Measurements from ENCODE around the gene ADAMTSL4.

ADAMTSL4 gene

DNA sequence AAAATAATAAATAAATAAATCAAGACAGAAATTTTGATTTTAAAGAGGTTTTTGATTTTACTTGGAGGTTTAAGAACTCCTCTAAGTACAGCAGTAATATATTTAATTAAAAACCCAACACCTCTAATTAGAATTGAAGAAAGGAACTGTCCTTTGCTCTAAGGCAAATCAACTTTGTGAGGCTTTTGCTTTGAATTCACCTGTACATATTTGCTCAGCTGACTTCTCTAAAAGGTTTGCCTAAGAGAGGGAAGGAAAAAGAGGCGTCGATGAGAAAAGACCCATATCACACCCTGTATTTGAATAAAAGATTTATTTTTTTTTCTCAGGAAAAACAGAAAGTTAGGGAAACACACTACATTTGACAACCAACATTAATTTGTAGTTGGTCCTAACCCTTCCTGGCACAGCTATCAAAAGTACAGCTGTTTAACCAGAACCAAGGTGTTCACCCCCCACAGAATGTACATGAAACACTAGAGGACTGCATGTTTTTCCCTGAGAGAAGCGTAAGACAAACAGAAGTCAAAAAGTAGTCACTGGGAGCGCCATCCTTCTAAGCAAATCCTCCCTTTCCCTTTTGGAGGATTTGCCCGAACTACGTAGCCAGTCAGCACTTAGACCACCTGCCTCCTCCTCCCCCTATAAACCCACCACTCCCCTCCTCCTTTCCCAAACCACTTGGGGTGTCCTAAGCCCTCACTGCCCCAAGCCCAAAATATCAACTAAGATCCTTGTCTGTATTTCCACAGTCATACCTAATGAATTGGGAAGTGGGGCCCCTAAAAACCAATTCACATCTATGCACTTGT lies 25.3 kb downstream of the ADAMTSL4 start:
- Histone ChIP-seq H3K4me3 (ENCODE audit: low read length) (no peak overlapping the region), H3K9ac (ENCODE audit: low read length) (no peak overlapping the region)

DNA sequence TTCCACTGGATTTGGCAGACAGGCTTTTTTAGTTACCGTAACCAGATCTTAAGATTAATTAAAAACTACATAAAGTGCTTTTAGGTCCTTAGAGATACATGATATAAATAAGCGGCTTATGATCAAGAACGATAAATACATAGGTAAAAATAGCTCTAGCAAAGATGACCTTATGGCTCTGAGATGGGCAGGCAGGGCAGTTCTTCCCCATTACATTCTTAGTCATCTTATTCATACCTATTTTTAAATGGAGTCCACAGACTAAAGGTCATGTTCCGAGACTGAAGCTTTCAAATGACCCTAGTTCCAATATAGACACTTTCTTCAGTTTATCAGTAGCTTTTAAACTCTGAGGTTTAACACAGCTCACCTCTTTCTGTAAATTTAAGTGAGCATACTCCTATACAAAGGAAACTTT lies 25.9 kb downstream of the ADAMTSL4 start:
- Histone ChIP-seq H3F3A (ENCODE audit: insufficient read depth, low read length) (peaks cover 84% of the 10 kb centered on the region), H3K79me2 (ENCODE audit: low read length) (peaks cover 94% of the 10 kb centered on the region), H3K4me2 (ENCODE audit: low read depth, low read length) (peak overlapping the region; percentile 72), H3K27ac (ENCODE audit: low read length) (peak overlapping the region; percentile 86; the same call in 1 of the 2 replicates), H3K4me1 (ENCODE audit: low read length) (peaks cover 46% of the 10 kb centered on the region), H3K27me3 (replicated peaks; ENCODE audit: insufficient read depth, low read length) (no peaks in the 10 kb centered on the region), H3K9me3 (replicated peaks; ENCODE audit: insufficient read depth, low read length) (no peaks in the 10 kb centered on the region), H2AFZ (ENCODE audit: low read length) (no peak overlapping the region), H3K9me2 (replicated peaks; ENCODE audit: insufficient read depth, low read length) (no peaks in the 10 kb centered on the region), H3K9ac (ENCODE audit: low read length) (peak overlapping the region; percentile 98), H4K20me1 (ENCODE audit: insufficient read depth, low read length) (peaks cover 38% of the 10 kb centered on the region), H3K36me3 (replicated peaks; ENCODE audit: insufficient read depth, low read length) (peaks cover 40% of the 10 kb centered on the region; the same call in 1 of the 2 replicates), H3K4me3 (ENCODE audit: low read length) (peak overlapping the region; percentile 84)
- DNase-seq, result no peak
- TF ChIP-seq EZH2phosphoT487 (IDR thresholded peaks at IDR 0.05; ENCODE audit: low read length), result no peak
- TF ChIP-seq EZH2 (optimal IDR thresholded peaks at IDR 0.05; ENCODE audit: low read depth, low read length), result no peak
- TF ChIP-seq, protein P1, sequence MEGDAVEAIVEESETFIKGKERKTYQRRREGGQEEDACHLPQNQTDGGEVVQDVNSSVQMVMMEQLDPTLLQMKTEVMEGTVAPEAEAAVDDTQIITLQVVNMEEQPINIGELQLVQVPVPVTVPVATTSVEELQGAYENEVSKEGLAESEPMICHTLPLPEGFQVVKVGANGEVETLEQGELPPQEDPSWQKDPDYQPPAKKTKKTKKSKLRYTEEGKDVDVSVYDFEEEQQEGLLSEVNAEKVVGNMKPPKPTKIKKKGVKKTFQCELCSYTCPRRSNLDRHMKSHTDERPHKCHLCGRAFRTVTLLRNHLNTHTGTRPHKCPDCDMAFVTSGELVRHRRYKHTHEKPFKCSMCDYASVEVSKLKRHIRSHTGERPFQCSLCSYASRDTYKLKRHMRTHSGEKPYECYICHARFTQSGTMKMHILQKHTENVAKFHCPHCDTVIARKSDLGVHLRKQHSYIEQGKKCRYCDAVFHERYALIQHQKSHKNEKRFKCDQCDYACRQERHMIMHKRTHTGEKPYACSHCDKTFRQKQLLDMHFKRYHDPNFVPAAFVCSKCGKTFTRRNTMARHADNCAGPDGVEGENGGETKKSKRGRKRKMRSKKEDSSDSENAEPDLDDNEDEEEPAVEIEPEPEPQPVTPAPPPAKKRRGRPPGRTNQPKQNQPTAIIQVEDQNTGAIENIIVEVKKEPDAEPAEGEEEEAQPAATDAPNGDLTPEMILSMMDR (IDR thresholded peaks at IDR 0.05; ENCODE audit: low read length), result no peak

More for the DNA sequence above, 25.3 kb downstream of the ADAMTSL4 start:
- peaks cover 40% of the 10 kb centered on the region; the same call in 1 of the 2 replicates for H3K36me3 ChIP-seq (replicated peaks; ENCODE audit: insufficient read depth, low read length)
- no peaks in the 10 kb centered on the region for H3K27me3 ChIP-seq (replicated peaks; ENCODE audit: insufficient read depth, low read length)
- H3K27ac ChIP-seq (ENCODE audit: low read length), result peak overlapping the region; percentile 86; the same call in 1 of the 2 replicates
- peaks cover 90% of the 10 kb centered on the region for H3F3A ChIP-seq (ENCODE audit: insufficient read depth, low read length)
- no peaks in the 10 kb centered on the region for H3K9me3 ChIP-seq (replicated peaks; ENCODE audit: insufficient read depth, low read length)
- H3K4me2 ChIP-seq (ENCODE audit: low read depth, low read length), result peak overlapping the region; percentile 72
- H3K9me2 ChIP-seq (replicated peaks; ENCODE audit: insufficient read depth, low read length), result no peaks in the 10 kb centered on the region
- peaks cover 50% of the 10 kb centered on the region for H3K4me1 ChIP-seq (ENCODE audit: low read length)
- peaks cover 97% of the 10 kb centered on the region for H3K79me2 ChIP-seq (ENCODE audit: low read length)
- H2AFZ ChIP-seq (ENCODE audit: low read length), result no peak overlapping the region
- peaks cover 38% of the 10 kb centered on the region for H4K20me1 ChIP-seq (ENCODE audit: insufficient read depth, low read length)
- DNase-seq, result no peak
- TF ChIP-seq, protein P1 (IDR thresholded peaks at IDR 0.05; ENCODE audit: low read length), result no peak
- no peak for TF ChIP-seq EZH2phosphoT487 (IDR thresholded peaks at IDR 0.05; ENCODE audit: low read length)
- TF ChIP-seq EZH2 (optimal IDR thresholded peaks at IDR 0.05; ENCODE audit: low read depth, low read length), result no peak

DNA sequence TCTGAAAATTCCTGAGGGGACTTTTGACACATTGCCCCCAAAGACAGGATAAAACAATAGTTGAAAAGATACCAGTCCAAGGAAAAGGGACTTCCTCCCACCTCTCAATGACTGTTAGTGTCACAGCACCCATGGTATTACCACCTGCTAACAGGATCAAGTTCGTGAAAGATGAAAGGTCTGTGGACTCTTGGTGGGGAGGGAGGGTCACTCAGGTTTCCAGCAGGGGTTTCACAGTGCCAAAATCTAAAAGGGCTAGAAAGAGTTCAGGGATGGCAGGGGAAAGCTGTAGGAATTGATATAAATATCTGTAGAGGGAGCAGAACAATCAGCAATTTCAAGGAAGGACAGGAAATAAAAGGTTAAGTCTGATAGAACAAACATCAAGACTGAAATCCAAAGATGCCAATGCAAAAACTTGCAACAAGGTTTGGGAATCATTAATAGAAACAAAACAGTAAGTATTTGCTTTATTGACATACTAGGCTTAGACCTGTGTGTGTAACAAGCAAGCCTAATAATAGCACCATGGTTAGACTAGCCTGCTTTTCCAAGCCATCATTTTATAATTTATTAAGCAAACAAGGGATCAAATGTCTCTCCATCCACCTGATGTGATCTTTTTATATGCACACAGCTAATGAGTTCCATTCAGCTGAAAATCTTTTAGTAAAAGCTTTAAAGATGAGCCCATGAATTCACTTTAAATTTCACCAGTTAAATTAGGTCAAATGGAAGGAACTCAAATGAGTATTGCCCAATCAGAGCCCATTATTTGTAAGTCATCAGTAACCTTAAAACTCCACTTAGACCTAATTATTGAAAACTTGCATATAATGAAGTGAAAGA lies 26.5 kb downstream of the ADAMTSL4 start:
- H3K4me3 ChIP-seq (ENCODE audit: low read length), result peak overlapping the region; percentile 84
- H3K27me3 ChIP-seq (replicated peaks; ENCODE audit: insufficient read depth, low read length), result no peaks in the 10 kb centered on the region
- peaks cover 77% of the 10 kb centered on the region for H3F3A ChIP-seq (ENCODE audit: insufficient read depth, low read length)
- no peaks in the 10 kb centered on the region for H3K9me2 ChIP-seq (replicated peaks; ENCODE audit: insufficient read depth, low read length)
- H3K36me3 ChIP-seq (replicated peaks; ENCODE audit: insufficient read depth, low read length), result peaks cover 40% of the 10 kb centered on the region; the same call in 1 of the 2 replicates
- TF ChIP-seq EZH2 (optimal IDR thresholded peaks at IDR 0.05; ENCODE audit: low read depth, low read length), result no peak
- no peak for TF ChIP-seq EZH2phosphoT487 (IDR thresholded peaks at IDR 0.05; ENCODE audit: low read length)
- TF ChIP-seq, protein P1 (IDR thresholded peaks at IDR 0.05; ENCODE audit: low read length), result no peak
- H2AFZ ChIP-seq (ENCODE audit: low read length), result no peak overlapping the region
- H3K9ac ChIP-seq (ENCODE audit: low read length), result peak overlapping the region; percentile 98
- H4K20me1 ChIP-seq (ENCODE audit: insufficient read depth, low read length), result peaks cover 38% of the 10 kb centered on the region
- peaks cover 93% of the 10 kb centered on the region for H3K79me2 ChIP-seq (ENCODE audit: low read length)
- peak overlapping the region; percentile 72 for H3K4me2 ChIP-seq (ENCODE audit: low read depth, low read length)
- H3K4me1 ChIP-seq (ENCODE audit: low read length), result peaks cover 45% of the 10 kb centered on the region
- no peaks in the 10 kb centered on the region for H3K9me3 ChIP-seq (replicated peaks; ENCODE audit: insufficient read depth, low read length)
- H3K27ac ChIP-seq (ENCODE audit: low read length), result peak overlapping the region; percentile 86; the same call in 1 of the 2 replicates
- no peak for DNase-seq

All from MM.1S (cell line).